Common myeloid progenitor, CD34-positive (primary cell): ENCODE measurements around the gene RBM15.

Experiments used
- CTCF ChIA-PET: fragments of 350-600 bp; sonication (Branson Sonifier 250); formaldehyde crosslinking; loops from one replicate; lab custom pipeline; 2021; ENCODE audit warnings: antibody characterized with exemption; lab: Charles Lee
- POLR2A ChIA-PET: fragments of 350-600 bp; sonication (Branson Sonifier 250); formaldehyde crosslinking; loops from one replicate; lab custom pipeline; 2021; ENCODE audit warnings: antibody characterized with exemption; lab: Charles Lee
- DNase-seq, 3 donors: peaks; one replicate each; pipeline versions ENCODE4 v3.0.0 to v3.0.0-alpha.2; 2013
- H3K27ac ChIP-seq, 2 experiments: 1 replicate in 1 of 2; 2 replicates in 1 of 2; pipeline ENCODE4 v1.7.0; 2013; ENCODE audit warnings: inconsistent platforms in 2 of 2, low read length in 2 of 2, mild to moderate bottlenecking in 2 of 2, low read depth in 1 of 2, moderate library complexity in 1 of 2; ENCODE audit not compliant: severe bottlenecking in 2 of 2, insufficient read depth in 1 of 2, poor library complexity in 1 of 2
- H3K27me3 ChIP-seq, 5 experiments: replicated peaks in 2 of 5; 1 replicate in 3 of 5; 2 replicates in 2 of 5; pipeline versions ENCODE4 v1.6.1 to v1.7.0; 2013; ENCODE audit warnings: low read length in 4 of 5, mild to moderate bottlenecking in 2 of 5, moderate library complexity in 2 of 5, inconsistent platforms in 1 of 5; ENCODE audit not compliant: insufficient read depth in 5 of 5, control insufficient read depth in 4 of 5
- H3K36me3 ChIP-seq, 4 experiments: 1 replicate in 2 of 4; 2 replicates in 2 of 4; pipeline versions ENCODE4 v1.6.1 to v1.7.0; 2013; ENCODE audit warnings: low read length in 3 of 4, control low read depth in 1 of 4, mild to moderate bottlenecking in 1 of 4; ENCODE audit not compliant: control insufficient read depth in 4 of 4, insufficient read depth in 4 of 4
- H3K4me1 ChIP-seq, 4 experiments: 1 replicate in 3 of 4; 2 replicates in 1 of 4; pipeline versions ENCODE4 v1.6.1 to v1.7.1; 2013; ENCODE audit warnings: low read length in 3 of 4, mild to moderate bottlenecking in 3 of 4, control low read depth in 1 of 4, inconsistent platforms in 1 of 4, moderate library complexity in 1 of 4; ENCODE audit not compliant: control insufficient read depth in 4 of 4, insufficient read depth in 4 of 4; ENCODE audit errors: control extremely low read depth in 1 of 4
- H3K4me3 ChIP-seq, 7 experiments: 1 replicate in 4 of 7; 2 replicates in 3 of 7; pipeline versions ENCODE4 v1.5.1 to v1.7.0; 2013; ENCODE audit warnings: mild to moderate bottlenecking in 7 of 7, low read length in 6 of 7, moderate library complexity in 6 of 7, inconsistent platforms in 2 of 7, low read depth in 2 of 7, control low read depth in 1 of 7; ENCODE audit not compliant: insufficient read depth in 4 of 7, control insufficient read depth in 1 of 7; ENCODE audit errors: extremely low read depth in 1 of 7
- H3K9me3 ChIP-seq, 5 experiments: 1 replicate in 4 of 5; 2 replicates in 1 of 5; pipeline versions ENCODE4 v1.6.1 to v1.7.1; 2013; ENCODE audit warnings: low read length in 4 of 5, mild to moderate bottlenecking in 2 of 5, inconsistent platforms in 1 of 5, low read depth in 1 of 5, moderate library complexity in 1 of 5; ENCODE audit not compliant: control insufficient read depth in 4 of 5, insufficient read depth in 2 of 5; ENCODE audit errors: control extremely low read depth in 1 of 5
- WGBS: methylation state at CpG from one replicate; pipeline ENCODE4 v1.1.5; 2013; ENCODE audit not compliant: insufficient coverage; 5-methylcytosine and 5-hydroxymethylcytosine counted together

The RBM15 gene

DNA sequence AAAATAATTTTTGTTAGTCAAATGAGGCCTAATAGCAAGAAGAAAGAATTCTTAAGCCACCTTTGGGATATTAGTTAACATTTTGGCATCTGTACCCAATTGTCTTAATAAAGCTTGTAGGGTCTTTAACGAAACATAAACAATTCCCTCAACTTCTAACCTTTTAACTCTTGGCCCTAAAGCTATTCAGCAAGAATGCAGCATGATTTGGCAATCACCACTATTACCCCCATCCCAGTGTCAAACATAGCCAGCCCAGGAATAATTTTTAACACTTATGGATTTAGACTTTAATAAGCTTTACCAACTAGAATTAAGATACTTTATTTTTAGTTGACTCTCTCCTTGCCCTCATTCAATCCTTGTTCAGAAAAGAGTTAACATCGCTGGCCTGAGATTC, 54.1 kb downstream of the RBM15 start:
- no peaks in the 10 kb centered on the region for H3K27me3 ChIP-seq
- DNase-seq: no peak
- no peak overlapping the region for H3K27ac ChIP-seq
- H3K4me1 ChIP-seq: no peaks in the 10 kb centered on the region
- H3K36me3 ChIP-seq: peaks cover 0 to 5% (median 3%) of the 10 kb centered on the region in 4 experiments
- POLR2A ChIA-PET: no interaction called here
- CTCF ChIA-PET: no interaction called here
- 100% methylated on average over 1 of the region's 2 CpGs for WGBS
- no peak overlapping the region for H3K4me3 ChIP-seq
- no peaks in the 10 kb centered on the region for H3K9me3 ChIP-seq

DNA sequence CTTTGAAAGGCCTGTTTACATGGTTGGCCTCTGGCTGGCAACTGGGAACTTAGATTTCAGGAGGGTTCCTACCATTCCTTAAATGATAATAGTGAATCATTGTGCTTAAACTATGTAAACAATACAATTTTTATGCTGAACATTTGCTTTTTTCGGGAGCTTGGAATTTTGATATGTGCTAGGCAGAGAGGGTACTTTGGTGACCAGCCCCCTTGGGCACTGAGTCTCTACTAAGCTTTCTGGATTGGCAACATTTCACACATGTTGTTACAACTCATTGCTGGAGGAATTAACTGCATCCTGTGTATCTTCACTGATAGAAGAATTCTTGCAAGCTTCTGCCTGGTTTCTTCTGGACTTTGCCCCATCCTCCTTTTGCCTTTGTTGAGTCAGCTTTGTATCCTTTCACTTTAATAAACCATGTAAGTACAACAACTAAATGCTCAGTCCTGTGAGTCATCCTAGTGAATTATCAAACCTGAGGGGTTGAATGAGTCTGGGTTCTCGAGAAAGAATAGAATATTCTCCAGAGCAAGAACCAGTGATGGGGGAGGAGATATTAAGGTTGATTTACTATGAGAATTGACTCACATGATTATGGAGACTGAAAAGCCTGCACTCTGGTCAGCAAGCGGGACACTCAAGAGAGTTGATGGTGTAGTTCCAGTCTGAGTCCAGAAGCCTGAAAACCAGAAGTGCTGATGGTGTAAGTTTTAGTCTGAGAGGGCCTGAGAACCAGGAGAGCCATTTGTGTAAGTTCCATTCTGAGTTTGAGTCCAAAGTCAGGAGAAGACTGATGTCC, 54.7 kb downstream of the RBM15 start:
- DNase-seq: no peak
- ChIA-PET POLR2A (no interaction called here), CTCF (no interaction called here)
- H3K4me1 ChIP-seq: no peaks in the 10 kb centered on the region
- H3K27me3 ChIP-seq: no peaks in the 10 kb centered on the region
- peaks cover 0 to 5% (median 3%) of the 10 kb centered on the region in 4 experiments for H3K36me3 ChIP-seq
- 100% methylated on average over 3 of the region's 3 CpGs for WGBS
- no peaks in the 10 kb centered on the region for H3K9me3 ChIP-seq
- no peak overlapping the region for H3K4me3 ChIP-seq
- no peak overlapping the region for H3K27ac ChIP-seq

DNA sequence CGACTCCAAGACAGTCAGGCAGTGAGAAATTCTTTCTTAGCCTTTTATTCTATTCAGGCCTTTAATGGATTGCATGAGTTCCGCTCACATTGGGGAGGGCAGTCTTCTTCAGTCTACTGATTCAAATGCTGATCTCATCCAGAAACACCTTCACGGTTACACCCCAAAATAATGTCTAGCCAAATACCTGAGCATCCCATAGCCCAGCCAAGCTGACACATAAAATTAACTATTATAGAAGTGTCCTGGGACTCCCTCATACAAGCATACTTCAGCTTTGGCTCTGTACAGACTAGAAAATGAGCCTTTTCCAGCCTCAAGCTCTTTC, 55.3 kb downstream of the RBM15 start:
- ChIA-PET CTCF (no interaction called here), POLR2A (no interaction called here)
- DNase-seq: no peak
- peaks cover 1 to 8% (median 4%) of the 10 kb centered on the region in 4 experiments for H3K36me3 ChIP-seq
- no peaks in the 10 kb centered on the region for H3K9me3 ChIP-seq
- H3K4me3 ChIP-seq: no peak overlapping the region
- 96% methylated on average over 3 of the region's 3 CpGs for WGBS
- H3K4me1 ChIP-seq: no peaks in the 10 kb centered on the region
- no peak overlapping the region for H3K27ac ChIP-seq
- no peaks in the 10 kb centered on the region for H3K27me3 ChIP-seq
